ENCODE data around the gene MAFG. TPM values are rescaled to one million over a fixed set of nuclear protein-coding genes. Genes with fewer than 3 reads are reported as not detected.
A peak's percentile ranks its signal among the peaks of the same experiment; 100 is the strongest.

Gene MAFG
- total and polyA plus RNA-seq, 9 of the 15 experiments (the other 6 are each of a cell fraction or from before 2014, with no cell fraction given), result 1.1 to 58.1 (median 24.9) TPM

GRCh38 chr17:81891303-81891552, 36.3 kb downstream of the MAFG start:
- CTCF ChIA-PET (ENCODE audit: low intra/inter-chr PET ratio), result no interaction called here
- FAIRE-seq, result no peak
- TF ChIP-seq NFIX (CRISPR knock-in tag; IDR thresholded peaks at IDR 0.05; ENCODE audit: low read depth) (no peak), HNRNPLL (IDR thresholded peaks at IDR 0.05; ENCODE audit: low read depth, low read length, poor library complexity, severe bottlenecking) (no peak), CHD4 (IDR thresholded peaks at IDR 0.05; ENCODE audit: insufficient read depth, insufficient replicate concordance, low read depth, low read length, poor library complexity, severe bottlenecking) (no peak), JUN (IDR thresholded peaks at IDR 0.05; ENCODE audit: borderline replicate concordance, low read depth, low read length) (no peak), JUN (CRISPR knock-in tag; IDR thresholded peaks at IDR 0.05; ENCODE audit: borderline replicate concordance) (no peak), NONO (IDR thresholded peaks at IDR 0.05; ENCODE audit: low read depth in 2 of 2, low read length in 1 of 2) (0 out of 4 replicates have a peak, but pooled peaks of 1 of the 2 experiments have one; percentile 50), ETS2 (tag; IDR thresholded peaks at IDR 0.05; ENCODE audit: borderline replicate concordance, poor library complexity, severe bottlenecking) (no peak), SPI1 (IDR thresholded peaks at IDR 0.05; ENCODE audit: borderline replicate concordance, low read depth, low read length) (no peak), YY1 (IDR thresholded peaks at IDR 0.05; ENCODE audit: borderline replicate concordance in 1 of 3, control insufficient read depth in 1 of 3, extremely low read depth in 1 of 3, insufficient read depth in 3 of 3, insufficient read length in 1 of 3, insufficient replicate concordance in 2 of 3, low read depth in 1 of 3, low read length in 2 of 3) (peak in 1 of 3 experiments; percentile 94), ZNF354B (CRISPR knock-in tag; IDR thresholded peaks at IDR 0.05) (no peak), KLF13 (tag; IDR thresholded peaks at IDR 0.05; ENCODE audit: borderline replicate concordance, low read depth) (no peak), PREB (CRISPR knock-in tag; IDR thresholded peaks at IDR 0.05) (no peak), SMAD4 (CRISPR knock-in tag; conservative IDR thresholded peaks at IDR 0.05) (no peak), PHF8 (IDR thresholded peaks at IDR 0.05; ENCODE audit: borderline replicate concordance, low read length) (peak; percentile 38; the same call in 1 of the 2 replicates), BCLAF1 (IDR thresholded peaks at IDR 0.05; ENCODE audit: borderline replicate concordance in 1 of 2, control insufficient read depth in 1 of 2, low read depth in 2 of 2, low read length in 1 of 2) (no peak), TGIF2 (CRISPR knock-in tag; IDR thresholded peaks at IDR 0.05) (no peak), MAZ (CRISPR knock-in tag; conservative IDR thresholded peaks at IDR 0.05 in 1 of 2, IDR thresholded peaks at IDR 0.05 in 1 of 2) (no peak)

More at GRCh38 chr17:81891303-81891552, 36.3 kb downstream of the MAFG start:
- Histone ChIP-seq H3K9me3 (replicated peaks; ENCODE audit: control insufficient read depth, insufficient read depth, low read depth, low read length) (no peaks in the 10 kb centered on the region), H3K4me1 (replicated peaks in 1 of 2; ENCODE audit: control insufficient read depth in 2 of 2, insufficient read depth in 2 of 2, low read length in 2 of 2) (peaks cover 12 to 41% of the 10 kb centered on the region in 2 experiments; a peak in 4 of 5 replicates), H3K27me3 (ENCODE audit: control insufficient read depth in 2 of 2, insufficient read depth in 2 of 2, low read length in 2 of 2) (no peaks in the 10 kb centered on the region), H4K20me1 (replicated peaks; ENCODE audit: control insufficient read depth, insufficient read depth, low read length) (no peaks in the 10 kb centered on the region), H3K36me3 (ENCODE audit: control insufficient read depth, insufficient read depth, low read length) (peaks cover 71% of the 10 kb centered on the region), H3K27ac (ENCODE audit: extremely low read depth, low read depth, low read length) (peak overlapping the region; percentile 97), H3K79me2 (ENCODE audit: control insufficient read depth, insufficient read depth, low read length) (peaks cover 77% of the 10 kb centered on the region), H3K4me3 (peak overlapping the region; percentile 73), H3K4me2 (ENCODE audit: insufficient read depth, low read length) (peak overlapping the region; percentile 91; the same call in 1 of the 2 replicates), H3K9ac (ENCODE audit: insufficient read depth in 1 of 2, low read depth in 2 of 2, low read length in 2 of 2) (peak overlapping the region; percentile 93 to 96; a peak in 3 of 4 replicates), H2AFZ (ENCODE audit: low read depth, low read length) (no peak overlapping the region), H3K9me1 (ENCODE audit: control insufficient read depth, insufficient read depth, low read length) (peaks cover 8% of the 10 kb centered on the region)
- POLR2A ChIA-PET, result interaction anchor here (1.0 to 10.5 kb wide), 6 partner anchors 8 to 188 kb away, joined by 3 to 85 read pairs (median 4); partner anchors contain the start of genes CENPX, LRRC45 and MRPL12
- in situ Hi-C loops (cut with MboI), result no loop called here
- WGBS (ENCODE audit: insufficient coverage, low coverage, missing lambda C conversion rate), result under 1% methylated on average over 39 of the region's 40 CpGs
- BruUV-seq (replicated peaks), result no TSS peak
- intact Hi-C loops (cut with micrococcal nuclease), result no loop called here
- ATAC-seq, result no peak
- no peak for DNase-seq (ENCODE audit: extremely low read depth in 1 of 4, low spot score in 3 of 4)
